ENCODE measurements around the gene SUSD5.

- no peak for TF ChIP-seq POLR2A (IDR thresholded peaks at IDR 0.05; ENCODE audit: low read depth, low read length)
- TF ChIP-seq ELK1 (IDR thresholded peaks at IDR 0.05; ENCODE audit: borderline replicate concordance, low read depth, low read length) = no peak
- TF ChIP-seq RCOR1 (IDR thresholded peaks at IDR 0.05; ENCODE audit: insufficient replicate concordance, low read length) = no peak
- TF ChIP-seq, protein P1, sequence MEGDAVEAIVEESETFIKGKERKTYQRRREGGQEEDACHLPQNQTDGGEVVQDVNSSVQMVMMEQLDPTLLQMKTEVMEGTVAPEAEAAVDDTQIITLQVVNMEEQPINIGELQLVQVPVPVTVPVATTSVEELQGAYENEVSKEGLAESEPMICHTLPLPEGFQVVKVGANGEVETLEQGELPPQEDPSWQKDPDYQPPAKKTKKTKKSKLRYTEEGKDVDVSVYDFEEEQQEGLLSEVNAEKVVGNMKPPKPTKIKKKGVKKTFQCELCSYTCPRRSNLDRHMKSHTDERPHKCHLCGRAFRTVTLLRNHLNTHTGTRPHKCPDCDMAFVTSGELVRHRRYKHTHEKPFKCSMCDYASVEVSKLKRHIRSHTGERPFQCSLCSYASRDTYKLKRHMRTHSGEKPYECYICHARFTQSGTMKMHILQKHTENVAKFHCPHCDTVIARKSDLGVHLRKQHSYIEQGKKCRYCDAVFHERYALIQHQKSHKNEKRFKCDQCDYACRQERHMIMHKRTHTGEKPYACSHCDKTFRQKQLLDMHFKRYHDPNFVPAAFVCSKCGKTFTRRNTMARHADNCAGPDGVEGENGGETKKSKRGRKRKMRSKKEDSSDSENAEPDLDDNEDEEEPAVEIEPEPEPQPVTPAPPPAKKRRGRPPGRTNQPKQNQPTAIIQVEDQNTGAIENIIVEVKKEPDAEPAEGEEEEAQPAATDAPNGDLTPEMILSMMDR (conservative IDR thresholded peaks at IDR 0.05; ENCODE audit: low read depth, low read length) = no peak
- TF ChIP-seq, protein P2, sequence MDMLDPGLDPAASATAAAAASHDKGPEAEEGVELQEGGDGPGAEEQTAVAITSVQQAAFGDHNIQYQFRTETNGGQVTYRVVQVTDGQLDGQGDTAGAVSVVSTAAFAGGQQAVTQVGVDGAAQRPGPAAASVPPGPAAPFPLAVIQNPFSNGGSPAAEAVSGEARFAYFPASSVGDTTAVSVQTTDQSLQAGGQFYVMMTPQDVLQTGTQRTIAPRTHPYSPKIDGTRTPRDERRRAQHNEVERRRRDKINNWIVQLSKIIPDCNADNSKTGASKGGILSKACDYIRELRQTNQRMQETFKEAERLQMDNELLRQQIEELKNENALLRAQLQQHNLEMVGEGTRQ (IDR thresholded peaks at IDR 0.05; ENCODE audit: low read depth, low read length) = no peak
- no peak for TF ChIP-seq RAD21 (IDR thresholded peaks at IDR 0.05; ENCODE audit: low read length)
- TF ChIP-seq MXI1 (IDR thresholded peaks at IDR 0.05; ENCODE audit: borderline replicate concordance, low read depth, low read length) = no peak
- TF ChIP-seq RFX5 (IDR thresholded peaks at IDR 0.05; ENCODE audit: low read depth, low read length) = no peak
These were observed 52.5 kb downstream of the SUSD5 start for GRCh38 chr3:33166095-33166494.

Measured in IMR-90 (cell line).